Skeletal muscle satellite cell (primary cell): Measurements from ENCODE around the gene B3GNT2.

Source experiments
- H3K27me3 ChIP-seq: 2 replicates; pipeline ENCODE4 v1.7.0; 2013; ENCODE audit warnings: low read length; ENCODE audit not compliant: control insufficient read depth, insufficient read depth
- H3K36me3 ChIP-seq: 2 replicates; pipeline ENCODE4 v1.7.0; 2013; ENCODE audit warnings: mild to moderate bottlenecking, control low read depth, low read length; ENCODE audit not compliant: insufficient read depth
- H3K4me1 ChIP-seq: 2 replicates; pipeline ENCODE4 v1.7.0; 2013; ENCODE audit warnings: low read length; ENCODE audit not compliant: control insufficient read depth, insufficient read depth
- H3K4me2 ChIP-seq: 2 replicates; pipeline ENCODE4 v1.7.0; 2013; ENCODE audit warnings: mild to moderate bottlenecking, low read length
- H3K4me3 ChIP-seq: 2 replicates; pipeline ENCODE4 v1.7.0; 2013; ENCODE audit warnings: low read length
- H3K9ac ChIP-seq: 2 replicates; pipeline ENCODE4 v1.7.0; 2013; ENCODE audit warnings: mild to moderate bottlenecking, low read depth, low read length, moderate library complexity
- H3K9me3 ChIP-seq: replicated peaks from 2 replicates; pipeline ENCODE4 v1.7.0; 2013; ENCODE audit warnings: mild to moderate bottlenecking, control low read depth, low read length

The B3GNT2 gene

DNA sequence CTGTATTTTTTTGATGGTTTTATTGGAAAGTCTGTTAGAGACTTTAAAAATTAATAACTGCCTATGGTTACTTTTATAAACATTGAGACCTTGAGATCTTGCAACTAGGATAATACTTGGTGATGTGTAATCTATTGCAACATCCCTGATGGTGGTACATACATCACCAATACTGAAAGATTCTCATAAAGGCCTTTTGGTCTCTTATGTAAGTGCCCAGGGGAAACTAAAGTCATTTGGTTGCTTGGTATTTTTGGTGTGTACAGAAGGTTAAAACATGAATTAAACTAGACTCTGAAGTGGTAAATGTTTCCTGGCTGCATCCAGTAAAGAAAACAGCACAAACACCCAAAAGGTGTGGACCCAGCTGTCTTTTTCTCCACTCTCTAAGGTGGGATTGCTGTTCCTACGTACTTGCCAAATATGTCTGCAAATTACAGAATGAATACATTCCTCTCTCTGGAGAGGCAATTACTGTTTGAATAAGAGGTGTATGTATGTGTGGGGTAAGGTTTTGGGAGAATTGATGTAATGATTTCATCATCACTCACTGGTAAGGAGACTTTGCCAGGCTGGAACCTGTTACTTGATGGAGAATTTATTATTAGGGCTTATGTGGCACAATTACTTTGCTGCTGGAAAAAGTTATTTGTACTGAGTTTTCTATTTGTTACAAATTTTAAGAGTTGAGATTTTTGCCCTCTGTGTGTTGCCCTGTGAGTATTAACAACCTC lies 3.6 kb downstream of the B3GNT2 start:
- Histone ChIP-seq H3K9ac (no peak overlapping the region), H3K4me3 (no peak overlapping the region), H3K4me1 (peaks cover 13% of the 10 kb centered on the region)

GRCh38 chr2:62200291-62200841 lies 4.5 kb downstream of the B3GNT2 start:
- H3K9ac ChIP-seq, result no peak overlapping the region
- no peaks in the 10 kb centered on the region for H3K9me3 ChIP-seq
- no peaks in the 10 kb centered on the region for H3K27me3 ChIP-seq
- H3K4me3 ChIP-seq, result no peak overlapping the region
- no peak overlapping the region for H3K4me2 ChIP-seq
- H3K4me1 ChIP-seq, result peaks cover 10% of the 10 kb centered on the region
- H3K36me3 ChIP-seq, result no peaks in the 10 kb centered on the region

More for the DNA sequence above, 3.6 kb downstream of the B3GNT2 start:
- Histone ChIP-seq H3K36me3 (no peaks in the 10 kb centered on the region), H3K27me3 (no peaks in the 10 kb centered on the region), H3K9me3 (no peaks in the 10 kb centered on the region), H3K4me2 (no peak overlapping the region)

DNA sequence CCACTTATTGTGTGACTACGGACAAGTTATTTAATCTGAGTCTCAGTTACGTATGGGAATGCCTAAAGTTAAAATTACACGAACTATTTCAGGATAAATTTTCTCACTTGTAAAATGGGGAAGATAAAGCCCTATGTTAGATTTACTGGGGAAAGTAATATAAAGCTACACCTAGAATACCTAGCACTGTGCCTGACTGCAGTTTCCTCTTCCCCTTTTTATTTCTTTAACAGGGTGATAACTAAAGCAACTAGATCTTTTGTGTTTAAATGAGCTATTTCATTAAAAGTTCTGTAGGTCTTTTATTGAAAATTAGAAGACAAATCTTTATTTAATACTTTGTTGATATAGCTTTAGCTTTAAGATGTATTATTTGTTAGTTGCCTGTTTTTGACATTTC lies 5.0 kb downstream of the B3GNT2 start:
- no peak overlapping the region for H3K9ac ChIP-seq
- H3K36me3 ChIP-seq, result no peaks in the 10 kb centered on the region
- no peaks in the 10 kb centered on the region for H3K27me3 ChIP-seq
- no peak overlapping the region for H3K4me3 ChIP-seq
- no peak overlapping the region for H3K4me2 ChIP-seq
- peaks cover 7% of the 10 kb centered on the region for H3K4me1 ChIP-seq
- no peaks in the 10 kb centered on the region for H3K9me3 ChIP-seq

DNA sequence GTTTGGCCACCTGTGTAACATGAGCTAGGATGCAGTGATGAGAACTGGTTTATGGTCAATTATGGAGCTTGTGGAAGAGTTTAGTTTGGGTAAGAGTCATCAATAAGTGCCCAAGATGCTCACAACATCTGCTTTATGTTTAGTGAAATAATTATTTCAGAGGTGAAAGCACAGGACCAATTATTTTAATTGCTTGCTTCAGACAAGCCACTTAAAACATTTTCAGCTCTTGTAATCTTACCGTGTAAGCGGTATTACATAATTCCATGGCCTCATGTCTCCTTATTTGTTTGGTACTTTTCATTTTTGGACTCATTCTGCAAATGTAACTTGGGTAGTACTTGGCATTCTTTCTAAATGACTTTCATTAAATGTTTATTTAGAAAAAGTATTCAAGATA lies 5.4 kb downstream of the B3GNT2 start:
- H3K9me3 ChIP-seq, result no peaks in the 10 kb centered on the region
- no peaks in the 10 kb centered on the region for H3K27me3 ChIP-seq
- H3K9ac ChIP-seq, result no peak overlapping the region
- H3K4me1 ChIP-seq, result peaks cover 7% of the 10 kb centered on the region
- H3K4me2 ChIP-seq, result no peak overlapping the region
- no peaks in the 10 kb centered on the region for H3K36me3 ChIP-seq
- H3K4me3 ChIP-seq, result no peak overlapping the region

DNA sequence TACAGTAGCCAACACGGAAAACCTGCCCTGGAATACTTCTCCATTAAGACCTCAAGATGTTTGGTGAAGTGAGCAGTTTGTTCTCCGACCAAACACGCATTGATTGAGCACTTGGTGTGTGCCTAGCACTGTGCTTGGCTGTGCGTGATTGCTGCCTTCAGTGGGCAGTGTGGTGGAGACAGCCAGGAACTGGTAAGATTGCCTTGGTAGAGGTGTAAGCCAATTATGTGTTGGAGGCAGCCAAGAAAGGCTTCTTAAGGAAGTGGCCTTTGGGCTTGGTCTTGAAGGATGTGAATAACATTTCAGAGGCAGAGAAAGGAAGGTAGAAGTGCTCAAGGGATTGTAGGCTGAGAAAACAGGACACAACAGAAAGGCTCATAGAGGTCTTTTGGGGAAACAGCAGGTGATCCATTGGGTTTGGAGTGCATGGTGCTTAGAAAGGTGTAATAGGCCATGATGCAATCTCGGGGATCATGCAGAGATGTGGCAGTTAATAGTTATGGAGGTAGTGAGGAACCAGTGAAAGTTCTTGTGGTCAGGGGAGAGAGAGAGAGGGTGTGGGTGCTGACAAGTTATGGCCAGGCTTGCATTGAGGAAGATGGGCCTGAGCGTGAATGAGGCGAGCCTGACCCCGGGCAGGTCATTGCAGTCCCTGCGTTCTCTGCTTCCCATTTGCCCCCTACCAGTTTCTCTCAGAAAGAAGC lies 6.3 kb downstream of the B3GNT2 start:
- no peaks in the 10 kb centered on the region for H3K9me3 ChIP-seq
- no peaks in the 10 kb centered on the region for H3K36me3 ChIP-seq
- H3K4me2 ChIP-seq, result no peak overlapping the region
- peaks cover 7% of the 10 kb centered on the region for H3K4me1 ChIP-seq
- no peak overlapping the region for H3K4me3 ChIP-seq
- no peak overlapping the region for H3K9ac ChIP-seq
- no peaks in the 10 kb centered on the region for H3K27me3 ChIP-seq

DNA sequence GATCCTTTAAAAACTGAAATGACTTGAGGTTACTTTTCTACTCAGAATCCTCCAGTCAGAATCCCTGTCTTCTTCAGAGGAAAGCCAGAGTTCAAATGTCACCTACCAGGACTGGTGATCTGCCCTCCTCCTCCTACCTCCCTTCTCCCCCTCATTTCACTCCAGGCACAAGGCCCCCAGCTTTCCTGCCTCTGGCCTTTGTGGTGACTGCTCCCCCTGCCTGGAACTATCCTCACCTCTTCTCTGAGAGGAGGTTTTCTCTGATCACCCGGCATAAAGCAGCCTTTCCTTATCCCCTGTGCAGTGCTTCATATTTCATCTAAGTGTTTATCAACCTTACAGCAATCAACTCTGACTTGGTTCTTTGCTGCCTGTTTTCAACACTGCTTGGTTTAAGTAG lies 6.8 kb downstream of the B3GNT2 start:
- Histone ChIP-seq H3K36me3 (no peaks in the 10 kb centered on the region), H3K9me3 (no peaks in the 10 kb centered on the region), H3K4me2 (no peak overlapping the region), H3K9ac (no peak overlapping the region), H3K4me1 (peaks cover 7% of the 10 kb centered on the region), H3K27me3 (no peaks in the 10 kb centered on the region), H3K4me3 (no peak overlapping the region)

- H3K9ac ChIP-seq, result no peak overlapping the region
- no peaks in the 10 kb centered on the region for H3K27me3 ChIP-seq
- H3K4me3 ChIP-seq, result no peak overlapping the region
- no peak overlapping the region for H3K4me2 ChIP-seq
- no peaks in the 10 kb centered on the region for H3K36me3 ChIP-seq
- H3K4me1 ChIP-seq, result peaks cover under 1% of the 10 kb centered on the region
- no peaks in the 10 kb centered on the region for H3K9me3 ChIP-seq
These were observed 7.5 kb downstream of the B3GNT2 start for GRCh38 chr2:62203459-62203858.

- Histone ChIP-seq H3K27me3 (no peaks in the 10 kb centered on the region), H3K36me3 (no peaks in the 10 kb centered on the region), H3K4me2 (no peak overlapping the region), H3K4me1 (no peaks in the 10 kb centered on the region), H3K4me3 (no peak overlapping the region), H3K9me3 (no peaks in the 10 kb centered on the region), H3K9ac (no peak overlapping the region)
These were observed 9.1 kb downstream of the B3GNT2 start for GRCh38 chr2:62204998-62205496.

GRCh38 chr2:62205554-62205953 lies 9.6 kb downstream of the B3GNT2 start:
- Histone ChIP-seq H3K27me3 (no peaks in the 10 kb centered on the region), H3K9ac (no peak overlapping the region), H3K4me1 (no peaks in the 10 kb centered on the region), H3K4me3 (no peak overlapping the region), H3K4me2 (no peak overlapping the region), H3K36me3 (no peaks in the 10 kb centered on the region), H3K9me3 (no peaks in the 10 kb centered on the region)

DNA sequence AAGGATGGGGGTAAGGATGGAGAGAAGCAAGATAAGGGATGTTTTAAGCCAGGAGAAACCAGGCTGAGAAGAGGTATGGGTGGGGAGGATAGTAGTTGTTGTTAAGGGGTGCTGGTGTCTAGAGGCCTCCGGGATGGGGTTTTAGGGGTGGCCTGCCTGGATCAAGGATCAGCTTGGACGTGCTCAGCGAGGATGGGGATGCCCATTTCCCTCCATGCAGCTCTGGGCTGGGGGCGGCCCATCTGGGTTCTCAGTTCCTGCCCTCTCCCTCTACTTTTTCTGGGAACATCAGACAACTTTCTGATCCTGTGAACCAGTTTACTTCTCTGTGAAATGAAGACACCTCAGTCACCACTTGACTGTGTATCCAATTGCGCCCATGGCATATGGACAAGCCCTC lies 10.1 kb downstream of the B3GNT2 start:
- Histone ChIP-seq H3K4me3 (no peak overlapping the region), H3K4me1 (no peaks in the 10 kb centered on the region)

GRCh38 chr2:62207491-62207890 lies 11.6 kb downstream of the B3GNT2 start:
- Histone ChIP-seq H3K9ac (no peak overlapping the region), H3K27me3 (no peaks in the 10 kb centered on the region), H3K36me3 (no peaks in the 10 kb centered on the region), H3K4me3 (no peak overlapping the region), H3K4me1 (no peaks in the 10 kb centered on the region), H3K9me3 (no peaks in the 10 kb centered on the region), H3K4me2 (no peak overlapping the region)

More for the DNA sequence above, 10.1 kb downstream of the B3GNT2 start:
- no peaks in the 10 kb centered on the region for H3K27me3 ChIP-seq
- no peaks in the 10 kb centered on the region for H3K36me3 ChIP-seq
- H3K4me2 ChIP-seq, result no peak overlapping the region
- no peaks in the 10 kb centered on the region for H3K9me3 ChIP-seq
- no peak overlapping the region for H3K9ac ChIP-seq
